ENCODE data around the gene OSBPL6.

GRCh38 chr2:178283341-178283918 lies 89.1 kb downstream of the OSBPL6 start:
- TF ChIP-seq, protein P1, sequence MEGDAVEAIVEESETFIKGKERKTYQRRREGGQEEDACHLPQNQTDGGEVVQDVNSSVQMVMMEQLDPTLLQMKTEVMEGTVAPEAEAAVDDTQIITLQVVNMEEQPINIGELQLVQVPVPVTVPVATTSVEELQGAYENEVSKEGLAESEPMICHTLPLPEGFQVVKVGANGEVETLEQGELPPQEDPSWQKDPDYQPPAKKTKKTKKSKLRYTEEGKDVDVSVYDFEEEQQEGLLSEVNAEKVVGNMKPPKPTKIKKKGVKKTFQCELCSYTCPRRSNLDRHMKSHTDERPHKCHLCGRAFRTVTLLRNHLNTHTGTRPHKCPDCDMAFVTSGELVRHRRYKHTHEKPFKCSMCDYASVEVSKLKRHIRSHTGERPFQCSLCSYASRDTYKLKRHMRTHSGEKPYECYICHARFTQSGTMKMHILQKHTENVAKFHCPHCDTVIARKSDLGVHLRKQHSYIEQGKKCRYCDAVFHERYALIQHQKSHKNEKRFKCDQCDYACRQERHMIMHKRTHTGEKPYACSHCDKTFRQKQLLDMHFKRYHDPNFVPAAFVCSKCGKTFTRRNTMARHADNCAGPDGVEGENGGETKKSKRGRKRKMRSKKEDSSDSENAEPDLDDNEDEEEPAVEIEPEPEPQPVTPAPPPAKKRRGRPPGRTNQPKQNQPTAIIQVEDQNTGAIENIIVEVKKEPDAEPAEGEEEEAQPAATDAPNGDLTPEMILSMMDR (IDR thresholded peaks at IDR 0.05 in 8 of 11, conservative IDR thresholded peaks at IDR 0.05 in 3 of 11) = no peak
- no peak for TF ChIP-seq POLR2A (IDR thresholded peaks at IDR 0.05)
